GM21390 (cell line): ENCODE results near the gene LIN7A.
A peak's percentile ranks its signal among the peaks of the same experiment; 100 is the strongest.

ENCODE experiments used
- ATAC-seq: cut with Tn5 transposase; IDR thresholded peaks from one replicate; pipeline ENCODE4 v1.9.1; 2021; ENCODE audit not compliant: unreplicated experiment

LIN7A gene

GRCh38 chr12:80937391-80938238 is at the start of gene LIN7A:
Gene LIN7A, minus strand, starts transcription at chr12:80937934. Its CDS starts 212 bp downstream, at chr12:80937722.
- peak; percentile 14 for ATAC-seq

DNA sequence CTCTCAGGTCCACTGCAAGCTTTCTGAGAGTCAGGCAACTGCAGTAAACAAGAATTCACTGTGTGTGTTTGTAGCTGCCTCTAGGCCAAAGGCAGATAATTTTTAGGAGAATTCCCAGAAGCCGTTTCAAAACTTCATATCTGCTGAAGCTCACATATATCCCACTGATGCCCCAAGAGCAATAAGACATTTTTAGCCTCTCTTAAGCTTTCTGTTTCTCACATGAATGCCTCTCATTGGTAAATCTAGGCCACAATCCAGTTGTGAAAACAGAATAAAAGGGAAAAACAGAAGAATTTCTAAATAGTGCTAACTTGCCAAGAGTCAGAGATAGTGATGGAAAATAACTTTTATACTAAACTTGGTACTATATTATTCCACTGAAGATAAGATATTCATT is 48.5 kb upstream of the LIN7A start:
- no peak for ATAC-seq

DNA sequence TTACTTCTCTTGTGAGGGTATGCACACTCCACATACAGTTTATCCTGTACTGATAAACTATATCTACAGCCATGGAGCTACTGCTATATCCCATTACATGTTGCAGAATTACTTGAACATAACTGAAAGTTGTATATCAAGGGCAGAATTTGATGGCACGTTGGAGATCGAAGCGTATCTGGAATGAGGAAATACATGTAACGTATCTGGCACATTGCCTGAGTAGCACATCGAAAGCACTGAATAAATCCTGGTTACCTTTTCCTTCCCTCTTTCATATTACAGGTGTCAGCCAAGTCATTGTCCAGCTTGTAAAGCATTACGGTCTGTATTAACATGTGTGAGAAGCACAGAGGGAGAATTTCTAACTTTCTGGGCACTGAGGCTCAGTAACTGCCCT is 42.1 kb upstream of the LIN7A start:
- ATAC-seq, result no peak

GRCh38 chr12:80979251-80979650 is 41.5 kb upstream of the LIN7A start:
- ATAC-seq, result no peak

DNA sequence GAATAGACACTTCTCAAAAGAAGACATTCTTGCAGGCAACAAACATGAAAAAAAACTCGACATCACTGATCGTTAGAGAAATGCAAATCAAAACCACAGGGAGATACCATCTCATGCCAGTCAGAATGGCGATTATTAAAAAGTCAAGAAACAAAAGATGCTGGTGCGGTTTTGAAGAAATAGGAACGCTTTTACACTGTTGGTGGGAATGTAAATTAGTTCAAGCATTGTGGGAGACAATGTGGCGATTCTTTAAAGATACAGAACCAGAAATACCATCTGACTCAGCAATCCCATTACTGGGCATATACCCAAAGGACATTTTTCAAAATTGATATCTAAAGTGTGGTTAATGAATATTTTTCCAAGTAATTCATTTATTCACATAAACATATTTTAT is 39.6 kb upstream of the LIN7A start:
- ATAC-seq, result no peak

DNA sequence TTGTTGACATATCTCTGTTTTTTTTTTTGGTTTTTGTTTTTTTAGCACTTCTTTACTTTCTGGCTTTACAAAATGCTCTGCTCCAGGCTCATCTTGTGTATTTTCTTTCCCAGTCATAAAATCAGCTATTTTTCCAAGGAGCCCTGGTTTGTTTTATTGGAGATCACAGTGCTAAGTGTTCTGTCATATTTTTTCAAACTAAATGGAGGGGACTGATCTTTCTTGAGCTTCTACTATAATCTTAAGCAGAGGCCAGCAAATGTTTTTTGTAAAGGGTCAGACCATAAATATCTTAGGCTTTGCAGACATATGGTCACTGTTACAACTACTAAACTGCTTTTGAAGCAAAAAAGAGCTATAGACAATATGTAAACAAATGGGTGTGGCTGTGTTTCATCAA is 30.6 kb upstream of the LIN7A start:
- no peak for ATAC-seq

DNA sequence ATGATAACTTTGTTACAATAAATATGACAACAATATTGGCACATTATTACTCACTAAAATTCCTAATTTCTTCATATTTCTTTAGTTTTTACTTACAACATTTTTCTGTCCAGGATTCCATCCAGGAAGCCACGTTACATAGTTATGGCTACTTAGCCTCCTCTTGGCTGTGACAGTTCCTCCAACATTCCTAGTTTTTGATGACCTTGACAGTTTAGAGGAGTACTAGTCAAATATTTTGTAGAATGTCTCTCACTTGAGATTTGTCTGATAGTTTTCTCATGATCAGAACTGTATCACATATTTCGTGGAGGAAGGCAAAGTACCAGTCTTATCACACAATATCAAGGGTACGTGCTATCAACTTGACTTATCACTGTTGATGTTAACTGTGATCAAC is 29.8 kb upstream of the LIN7A start:
- ATAC-seq, result no peak

DNA sequence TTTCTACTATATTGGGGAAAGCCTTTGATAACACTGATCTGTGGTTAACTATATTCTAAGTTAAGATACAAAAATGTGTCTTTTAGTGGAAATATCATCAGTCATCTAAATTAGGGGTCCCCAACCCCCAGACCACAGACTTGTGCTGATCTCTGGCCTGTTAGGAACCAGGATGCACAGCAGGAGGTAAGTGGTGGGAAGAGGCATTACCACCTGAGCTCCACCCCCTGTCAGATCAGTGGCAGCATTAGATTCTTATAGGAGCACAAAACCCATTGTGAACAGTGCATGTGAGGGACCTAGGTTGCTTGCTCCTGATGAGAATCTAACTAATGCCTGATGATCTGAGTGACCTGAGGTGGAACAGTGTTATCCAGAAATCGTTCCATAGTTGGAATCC is 28.3 kb upstream of the LIN7A start:
- ATAC-seq, result no peak

GRCh38 chr12:80958162-80958561 is 20.4 kb upstream of the LIN7A start:
- ATAC-seq, result no peak

DNA sequence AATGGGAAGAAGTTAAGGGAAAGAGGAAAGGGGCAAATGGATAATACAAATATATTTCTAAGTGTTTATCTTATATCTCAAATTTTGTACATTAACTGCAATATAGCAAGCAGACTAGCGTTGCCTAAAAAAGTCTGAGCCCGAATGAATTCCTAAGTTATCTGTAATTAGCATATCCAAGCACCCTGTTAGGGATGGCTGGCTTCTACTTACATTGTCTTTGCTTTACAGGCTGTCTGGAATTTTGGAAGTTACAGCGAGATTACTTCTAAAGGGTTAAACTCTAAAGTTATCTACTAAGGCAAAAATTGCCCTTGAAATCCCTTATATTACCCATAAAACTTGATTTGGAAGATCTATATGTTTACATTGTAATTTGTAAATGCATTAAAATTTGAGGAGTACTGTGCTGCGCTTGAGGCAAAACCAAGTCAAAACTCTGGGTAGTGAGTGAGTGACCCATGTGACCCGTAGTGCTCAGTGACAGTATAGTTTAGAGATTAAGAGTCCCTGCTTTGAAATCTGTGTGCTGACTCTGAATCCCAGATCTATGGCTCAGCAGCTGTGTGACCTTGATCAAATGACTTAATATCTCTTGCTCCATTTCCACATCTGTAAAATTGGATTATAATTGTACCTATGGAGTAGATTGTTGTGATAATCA is 17.3 kb upstream of the LIN7A start:
- ATAC-seq, result no peak

- ATAC-seq, result no peak
Observed at GRCh38 chr12:80952443-80952842, 14.7 kb upstream of the LIN7A start.

- no peak for ATAC-seq
Observed at GRCh38 chr12:80946591-80946990, 8.9 kb upstream of the LIN7A start.

- ATAC-seq, result no peak
Observed at GRCh38 chr12:80943338-80943737, 5.6 kb upstream of the LIN7A start.

GRCh38 chr12:80941916-80942315 is 4.2 kb upstream of the LIN7A start:
- ATAC-seq, result no peak

- no peak for ATAC-seq
Observed at GRCh38 chr12:80939231-80939950, 1.7 kb upstream of the LIN7A start.

DNA sequence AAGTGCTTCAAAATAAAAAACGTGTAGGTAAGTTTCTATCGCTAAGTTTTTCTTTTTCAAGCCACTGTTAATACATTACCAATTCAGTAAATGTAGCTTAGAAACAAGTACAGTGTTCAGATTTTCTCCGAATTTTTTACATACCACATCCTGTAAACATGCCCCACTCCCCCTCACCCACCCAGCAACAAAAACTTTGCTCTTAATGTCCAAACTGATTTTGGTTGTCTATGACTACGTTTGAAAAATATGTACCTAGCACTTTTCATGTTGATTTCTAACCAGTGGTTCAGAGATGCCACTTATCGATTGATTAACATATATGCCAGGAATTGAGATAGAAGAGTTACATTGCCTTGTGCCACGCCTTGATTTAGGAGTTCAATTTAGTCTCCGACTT is 663 bp upstream of the LIN7A start:
- peak; percentile 23 for ATAC-seq

- peak; percentile 54 for ATAC-seq
Observed at GRCh38 chr12:80936642-80937390, 918 bp downstream of the LIN7A start.

- ATAC-seq, result peak; percentile 1
Observed at GRCh38 chr12:80936353-80936641, 1.4 kb downstream of the LIN7A start.

DNA sequence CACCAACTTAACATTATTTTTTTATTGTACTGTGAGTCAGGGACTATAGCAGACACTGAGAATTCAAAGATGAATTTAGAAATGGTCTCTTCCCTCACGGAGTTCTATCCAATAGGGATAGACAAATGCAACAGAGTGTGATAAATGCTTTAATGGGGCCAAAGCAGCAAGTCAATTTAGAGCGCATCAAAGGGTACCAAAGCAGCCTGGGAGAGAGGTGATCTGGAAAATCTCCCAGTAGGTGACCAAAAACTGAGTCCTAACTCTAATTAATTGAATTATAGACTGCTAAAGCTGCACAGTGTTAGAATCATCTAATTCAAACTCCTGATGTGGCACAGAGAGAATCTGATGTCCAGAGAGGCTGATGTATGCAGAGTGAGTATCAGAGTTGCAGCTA is 2.6 kb downstream of the LIN7A start:
- ATAC-seq, result no peak

- ATAC-seq, result no peak
Observed at GRCh38 chr12:80925983-80926382, 11.8 kb downstream of the LIN7A start.

- ATAC-seq, result no peak
Observed at GRCh38 chr12:80925237-80925636, 12.5 kb downstream of the LIN7A start.
